Common myeloid progenitor, CD34-positive (primary cell): ENCODE data around the gene CHST3.

ENCODE experiments used
- CTCF ChIA-PET: fragments of 350-600 bp; sonication (Branson Sonifier 250); formaldehyde crosslinking; loops from one replicate; lab custom pipeline; 2021; ENCODE audit warnings: antibody characterized with exemption; lab: Charles Lee
- POLR2A ChIA-PET: fragments of 350-600 bp; sonication (Branson Sonifier 250); formaldehyde crosslinking; loops from one replicate; lab custom pipeline; 2021; ENCODE audit warnings: antibody characterized with exemption; lab: Charles Lee
- DNase-seq, 3 donors: peaks; one replicate each; pipeline versions ENCODE4 v3.0.0 to v3.0.0-alpha.2; 2013
- H3K27ac ChIP-seq, 2 experiments: 1 replicate in 1 of 2; 2 replicates in 1 of 2; pipeline ENCODE4 v1.7.0; 2013; ENCODE audit warnings: inconsistent platforms in 2 of 2, low read length in 2 of 2, mild to moderate bottlenecking in 2 of 2, low read depth in 1 of 2, moderate library complexity in 1 of 2; ENCODE audit not compliant: severe bottlenecking in 2 of 2, insufficient read depth in 1 of 2, poor library complexity in 1 of 2
- H3K27me3 ChIP-seq, 5 experiments: replicated peaks in 2 of 5; 1 replicate in 3 of 5; 2 replicates in 2 of 5; pipeline versions ENCODE4 v1.6.1 to v1.7.0; 2013; ENCODE audit warnings: low read length in 4 of 5, mild to moderate bottlenecking in 2 of 5, moderate library complexity in 2 of 5, inconsistent platforms in 1 of 5; ENCODE audit not compliant: insufficient read depth in 5 of 5, control insufficient read depth in 4 of 5
- H3K36me3 ChIP-seq, 4 experiments: 1 replicate in 2 of 4; 2 replicates in 2 of 4; pipeline versions ENCODE4 v1.6.1 to v1.7.0; 2013; ENCODE audit warnings: low read length in 3 of 4, control low read depth in 1 of 4, mild to moderate bottlenecking in 1 of 4; ENCODE audit not compliant: control insufficient read depth in 4 of 4, insufficient read depth in 4 of 4
- H3K4me1 ChIP-seq, 4 experiments: 1 replicate in 3 of 4; 2 replicates in 1 of 4; pipeline versions ENCODE4 v1.6.1 to v1.7.1; 2013; ENCODE audit warnings: low read length in 3 of 4, mild to moderate bottlenecking in 3 of 4, control low read depth in 1 of 4, inconsistent platforms in 1 of 4, moderate library complexity in 1 of 4; ENCODE audit not compliant: control insufficient read depth in 4 of 4, insufficient read depth in 4 of 4; ENCODE audit errors: control extremely low read depth in 1 of 4
- H3K4me3 ChIP-seq, 7 experiments: 1 replicate in 4 of 7; 2 replicates in 3 of 7; pipeline versions ENCODE4 v1.5.1 to v1.7.0; 2013; ENCODE audit warnings: mild to moderate bottlenecking in 7 of 7, low read length in 6 of 7, moderate library complexity in 6 of 7, inconsistent platforms in 2 of 7, low read depth in 2 of 7, control low read depth in 1 of 7; ENCODE audit not compliant: insufficient read depth in 4 of 7, control insufficient read depth in 1 of 7; ENCODE audit errors: extremely low read depth in 1 of 7
- H3K9me3 ChIP-seq, 5 experiments: 1 replicate in 4 of 5; 2 replicates in 1 of 5; pipeline versions ENCODE4 v1.6.1 to v1.7.1; 2013; ENCODE audit warnings: low read length in 4 of 5, mild to moderate bottlenecking in 2 of 5, inconsistent platforms in 1 of 5, low read depth in 1 of 5, moderate library complexity in 1 of 5; ENCODE audit not compliant: control insufficient read depth in 4 of 5, insufficient read depth in 2 of 5; ENCODE audit errors: control extremely low read depth in 1 of 5
- WGBS: methylation state at CpG from one replicate; pipeline ENCODE4 v1.1.5; 2013; ENCODE audit not compliant: insufficient coverage; 5-methylcytosine and 5-hydroxymethylcytosine counted together

CHST3 gene

GRCh38 chr10:72008096-72008981 lies 44.1 kb downstream of the CHST3 start:
- CTCF ChIA-PET, result interaction anchor here (1.0 kb wide), 1 partner anchor 22 kb away, joined by 3 read pairs; no protein-coding TSS in a partner anchor
- no peak overlapping the region for H3K4me3 ChIP-seq
- no peaks in the 10 kb centered on the region for H3K36me3 ChIP-seq

GRCh38 chr10:72009051-72009424 lies 44.8 kb downstream of the CHST3 start:
- WGBS, result 95% methylated on average over 8 of the region's 9 CpGs
- DNase-seq, result no peak
- CTCF ChIA-PET, result interaction anchor here (1.0 kb wide), 1 partner anchor 21 kb away, joined by 3 read pairs; no protein-coding TSS in a partner anchor
- no peaks in the 10 kb centered on the region for H3K9me3 ChIP-seq
- H3K27ac ChIP-seq, result no peak overlapping the region
- no peaks in the 10 kb centered on the region for H3K36me3 ChIP-seq
- no peaks in the 10 kb centered on the region for H3K27me3 ChIP-seq
- H3K4me3 ChIP-seq, result no peak overlapping the region
- H3K4me1 ChIP-seq, result no peaks in the 10 kb centered on the region
- POLR2A ChIA-PET, result no interaction called here

More at GRCh38 chr10:72008096-72008981, 44.1 kb downstream of the CHST3 start:
- no peak for DNase-seq
- H3K9me3 ChIP-seq, result no peaks in the 10 kb centered on the region
- H3K27me3 ChIP-seq, result no peaks in the 10 kb centered on the region
- WGBS, result over 99% methylated on average over 52 of the region's 58 CpGs
- H3K27ac ChIP-seq, result no peak overlapping the region
- H3K4me1 ChIP-seq, result no peaks in the 10 kb centered on the region
- POLR2A ChIA-PET, result no interaction called here

DNA sequence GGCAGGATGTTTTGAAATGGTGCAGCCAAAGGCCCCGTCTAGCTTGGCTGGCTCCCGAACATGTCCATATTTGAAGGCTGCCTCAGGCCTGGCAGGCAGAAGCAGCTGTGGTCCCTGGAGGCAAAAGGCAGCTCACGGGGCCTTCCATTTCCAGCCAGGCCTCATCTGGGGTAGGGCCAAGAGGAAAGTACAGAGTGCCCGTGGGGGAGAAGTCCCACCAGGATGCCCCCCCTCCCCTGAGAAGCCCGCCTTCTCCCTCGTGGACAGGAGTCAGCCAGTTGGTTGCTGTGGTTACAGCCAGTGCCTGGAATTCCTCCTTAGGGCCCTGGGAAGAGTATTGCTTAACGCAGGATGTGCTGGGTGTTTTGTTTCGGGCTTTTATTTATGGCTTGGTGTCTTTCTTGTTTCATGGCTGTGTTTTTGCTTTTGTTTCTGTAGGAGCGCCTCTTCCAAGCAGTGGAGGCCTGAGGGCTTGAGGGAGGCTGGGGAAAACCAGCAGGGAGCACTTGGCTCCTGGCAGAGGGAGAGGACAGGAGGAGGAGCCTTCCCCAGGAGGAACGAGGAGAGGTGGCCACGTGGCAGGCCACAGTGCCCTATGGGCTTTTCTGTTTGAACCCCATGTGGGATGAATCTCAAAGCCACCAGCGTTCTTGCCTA lies 45.4 kb downstream of the CHST3 start:
- ChIA-PET POLR2A (no interaction called here), CTCF (interaction anchor here (1.1 kb wide), 1 partner anchor 13 kb away, joined by 3 read pairs; no protein-coding TSS in a partner anchor)
- H3K36me3 ChIP-seq, result no peaks in the 10 kb centered on the region
- H3K27ac ChIP-seq, result no peak overlapping the region
- WGBS, result 75% methylated on average over 8 of the region's 12 CpGs
- no peaks in the 10 kb centered on the region for H3K27me3 ChIP-seq
- no peak overlapping the region for H3K4me3 ChIP-seq
- H3K9me3 ChIP-seq, result no peaks in the 10 kb centered on the region
- H3K4me1 ChIP-seq, result no peaks in the 10 kb centered on the region
- no peak for DNase-seq

GRCh38 chr10:72010234-72010973 lies 46.2 kb downstream of the CHST3 start:
- DNase-seq, result no peak
- ChIA-PET CTCF (interaction anchor here (1.1 kb wide), 1 partner anchor 12 kb away, joined by 3 read pairs; no protein-coding TSS in a partner anchor), POLR2A (no interaction called here)
- Histone ChIP-seq H3K36me3 (no peaks in the 10 kb centered on the region), H3K9me3 (no peaks in the 10 kb centered on the region), H3K4me1 (no peaks in the 10 kb centered on the region), H3K4me3 (no peak overlapping the region), H3K27me3 (no peaks in the 10 kb centered on the region), H3K27ac (no peak overlapping the region)
- WGBS, result 98% methylated on average over 4 of the region's 7 CpGs

DNA sequence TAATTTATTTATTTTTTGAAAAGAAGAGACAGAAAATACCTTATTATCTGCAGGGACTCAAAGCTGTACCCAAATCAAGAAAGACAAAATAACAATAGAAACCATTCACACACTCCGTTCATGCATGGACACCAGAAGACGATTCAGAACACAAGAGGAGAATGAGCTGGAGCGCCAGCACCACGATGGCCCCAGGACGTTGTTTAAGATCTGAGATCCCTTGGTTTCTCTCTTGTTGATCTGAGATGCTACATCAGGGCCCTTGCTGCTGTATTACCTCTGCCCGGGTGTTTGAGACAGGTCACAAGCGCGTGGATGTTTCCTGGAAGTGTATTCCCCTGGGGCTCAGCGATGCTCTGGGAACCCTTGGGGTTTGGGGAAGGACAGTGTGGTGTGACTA lies 46.8 kb downstream of the CHST3 start:
- Histone ChIP-seq H3K27me3 (no peaks in the 10 kb centered on the region), H3K27ac (no peak overlapping the region), H3K36me3 (no peaks in the 10 kb centered on the region), H3K4me1 (no peaks in the 10 kb centered on the region), H3K9me3 (no peaks in the 10 kb centered on the region), H3K4me3 (no peak overlapping the region)
- DNase-seq, result no peak
- ChIA-PET POLR2A (no interaction called here), CTCF (interaction anchor here (1.1 kb wide), 1 partner anchor 11 kb away, joined by 3 read pairs; no protein-coding TSS in a partner anchor)
- WGBS, result 94% methylated on average over 9 of the region's 9 CpGs

DNA sequence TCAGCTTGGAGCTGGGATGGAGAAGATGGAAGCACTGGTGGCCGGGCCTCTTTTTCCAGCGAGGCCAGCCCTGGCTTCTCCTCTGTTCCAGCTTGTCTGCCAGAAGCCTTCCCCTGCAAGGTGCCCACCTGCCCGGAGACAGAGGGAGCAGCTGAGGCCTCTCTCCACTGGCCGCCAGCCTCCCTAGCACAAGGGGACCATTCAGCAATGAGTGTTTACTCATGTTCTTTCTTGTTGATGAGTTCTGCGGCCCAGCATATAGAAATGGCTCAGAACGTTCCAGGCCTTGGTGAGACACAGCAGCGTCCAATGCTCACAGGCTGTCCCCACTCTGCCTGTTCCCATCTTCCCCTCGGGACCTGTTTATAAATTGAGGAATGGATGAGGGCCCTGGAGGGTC lies 47.3 kb downstream of the CHST3 start:
- 100% methylated on average over 7 of the region's 8 CpGs for WGBS
- Histone ChIP-seq H3K9me3 (no peaks in the 10 kb centered on the region), H3K4me1 (no peaks in the 10 kb centered on the region), H3K36me3 (no peaks in the 10 kb centered on the region), H3K4me3 (no peak overlapping the region), H3K27me3 (no peaks in the 10 kb centered on the region), H3K27ac (no peak overlapping the region)
- POLR2A ChIA-PET, result no interaction called here
- no peak for DNase-seq
- CTCF ChIA-PET, result no interaction called here
